HG03460 (cell line): ENCODE measurements around the gene RBM19.
"Not testable (repeated sequence)": the region's sequence is repeated elsewhere in the genome, so short reads cannot be mapped to it uniquely, and the experiment has no call there.

Experiments
- ATAC-seq: cut with Tn5 transposase; IDR thresholded peaks from one replicate; pipeline ENCODE4 v1.9.1; 2021; ENCODE audit not compliant: unreplicated experiment

The RBM19 gene

GRCh38 chr12:113815031-113815430 lies 151.1 kb downstream of the RBM19 start:
- ATAC-seq: no peak

- ATAC-seq: no peak
Measured at GRCh38 chr12:113813229-113813541, 152.9 kb downstream of the RBM19 start.

- ATAC-seq: no peak
Measured at GRCh38 chr12:113812411-113813228, 153.5 kb downstream of the RBM19 start.

DNA sequence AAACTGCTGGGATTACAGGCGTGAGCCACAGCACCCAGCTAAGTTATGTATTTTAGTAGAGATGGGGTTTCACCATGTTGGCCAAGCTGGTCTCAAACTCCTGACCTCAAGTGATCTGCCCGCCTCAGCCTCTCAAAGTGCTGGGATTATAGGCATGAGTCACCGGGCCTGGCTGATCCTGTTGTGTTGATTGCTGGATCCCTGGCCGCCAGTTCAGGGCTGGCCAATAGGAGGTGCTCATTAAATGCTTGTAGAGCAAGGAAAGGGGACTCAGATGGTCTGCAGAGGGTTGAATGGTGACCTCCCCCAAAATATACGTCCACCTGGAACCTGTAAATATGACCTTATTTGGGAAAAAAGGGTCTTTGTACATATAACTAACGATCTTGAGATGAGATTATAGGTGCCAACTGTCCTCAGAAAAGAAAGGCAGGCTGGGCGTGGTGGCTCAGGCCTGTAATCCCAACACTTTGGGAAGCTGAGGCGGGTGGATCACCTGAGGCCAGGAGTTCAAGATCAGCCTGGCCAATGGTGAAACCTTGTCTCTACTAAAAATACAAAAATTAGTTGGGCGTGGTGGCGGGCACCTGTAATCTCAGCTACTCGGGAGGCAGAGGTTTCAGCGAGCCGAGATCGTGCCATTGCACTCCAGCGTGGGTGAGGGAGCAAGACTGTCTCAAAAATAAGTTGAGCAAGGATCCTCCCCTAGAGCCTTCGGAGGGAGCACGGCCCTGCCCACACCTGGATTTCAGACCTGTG lies 156.5 kb downstream of the RBM19 start:
- ATAC-seq: not testable (repeated sequence)

DNA sequence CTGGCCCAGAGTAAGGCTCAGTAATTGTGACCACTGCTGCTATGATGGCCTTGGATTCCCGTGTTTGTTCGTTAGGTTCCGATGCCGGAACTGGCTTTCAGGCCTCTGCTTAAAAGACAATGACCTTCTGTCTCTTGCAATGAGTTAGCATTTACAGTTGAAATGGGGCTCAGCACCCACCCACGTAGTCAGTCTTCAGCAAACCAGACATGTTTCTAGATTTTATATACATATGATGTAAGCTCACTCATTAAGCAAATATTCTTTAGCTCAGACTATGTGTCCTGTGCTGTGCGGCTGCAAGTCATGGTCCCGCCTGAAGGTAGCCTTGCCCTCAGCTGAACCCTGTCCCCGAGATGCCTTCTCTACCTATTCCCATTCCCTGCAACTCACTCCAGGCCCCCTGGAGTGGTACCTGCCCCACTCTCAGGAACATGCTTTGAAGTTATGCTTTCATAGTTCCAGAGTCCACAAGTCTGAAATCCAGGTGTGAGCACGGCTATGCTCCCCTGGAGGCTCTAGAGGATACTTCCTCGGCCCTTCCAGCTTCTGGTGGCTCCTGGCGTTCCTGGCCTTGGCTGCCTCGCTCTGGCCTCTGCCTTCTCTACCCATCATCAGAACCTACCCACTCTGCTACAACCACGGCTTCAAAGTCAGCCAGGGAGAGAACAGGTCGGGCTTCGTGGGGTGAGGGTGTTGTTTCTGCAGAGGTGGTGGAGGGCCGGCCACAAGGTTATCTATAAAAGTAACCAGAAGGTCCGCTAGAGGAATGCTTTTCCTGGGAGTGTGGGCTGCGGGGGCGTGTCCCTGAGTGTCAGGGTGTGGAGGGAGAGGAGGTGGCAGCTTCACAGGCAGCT lies 157.8 kb downstream of the RBM19 start:
- ATAC-seq: no peak

GRCh38 chr12:113805673-113806072 lies 160.5 kb downstream of the RBM19 start:
- no peak for ATAC-seq

DNA sequence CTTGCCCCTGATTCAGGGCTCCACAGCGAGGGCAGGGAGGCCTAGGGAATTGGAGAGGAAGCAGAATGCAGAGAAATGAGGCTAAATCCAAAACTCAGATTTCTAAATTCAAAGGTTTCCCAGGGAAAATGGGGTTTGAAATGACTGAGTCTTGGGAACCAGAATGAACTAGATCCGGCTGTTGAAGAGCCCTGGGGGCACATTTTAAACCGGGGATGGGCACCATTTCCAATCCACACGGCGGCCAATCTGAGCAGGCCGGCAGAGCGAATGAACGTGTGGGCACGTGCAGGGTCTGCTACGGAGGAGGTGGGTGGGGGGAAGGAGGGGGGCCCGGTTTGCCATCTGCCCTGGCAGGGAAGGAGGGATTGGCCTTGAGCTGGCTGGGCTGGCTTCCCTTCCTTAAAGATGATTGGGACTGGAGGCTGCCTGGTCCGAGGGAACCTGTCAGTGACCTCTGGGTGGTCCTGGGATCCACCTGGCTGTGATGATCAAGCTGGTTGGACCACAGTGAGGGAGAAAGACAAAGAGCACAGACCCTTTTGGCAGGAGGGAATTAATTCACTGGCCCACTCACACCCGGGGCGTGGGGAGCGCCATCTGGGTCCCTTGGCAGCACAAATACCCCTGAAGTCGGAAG lies 161.0 kb downstream of the RBM19 start:
- no peak for ATAC-seq

DNA sequence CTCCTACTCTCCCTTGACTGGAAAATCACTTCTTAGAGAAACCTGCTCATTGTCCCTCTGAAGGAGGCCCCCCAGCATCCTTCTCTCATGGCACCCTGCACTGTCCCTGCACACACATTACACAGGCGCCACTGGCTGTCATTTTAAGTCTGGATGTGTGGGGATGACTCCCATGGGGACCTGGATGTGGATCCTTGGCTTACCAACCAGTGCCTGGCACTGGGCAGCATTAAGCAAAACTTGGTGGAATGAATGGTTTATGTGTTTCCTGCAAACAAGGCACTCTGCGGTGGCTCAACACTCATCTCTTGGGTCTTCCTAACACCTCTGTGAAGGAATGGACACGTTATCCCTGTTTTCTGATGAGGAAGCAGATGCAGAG lies 162.4 kb downstream of the RBM19 start:
- no peak for ATAC-seq

DNA sequence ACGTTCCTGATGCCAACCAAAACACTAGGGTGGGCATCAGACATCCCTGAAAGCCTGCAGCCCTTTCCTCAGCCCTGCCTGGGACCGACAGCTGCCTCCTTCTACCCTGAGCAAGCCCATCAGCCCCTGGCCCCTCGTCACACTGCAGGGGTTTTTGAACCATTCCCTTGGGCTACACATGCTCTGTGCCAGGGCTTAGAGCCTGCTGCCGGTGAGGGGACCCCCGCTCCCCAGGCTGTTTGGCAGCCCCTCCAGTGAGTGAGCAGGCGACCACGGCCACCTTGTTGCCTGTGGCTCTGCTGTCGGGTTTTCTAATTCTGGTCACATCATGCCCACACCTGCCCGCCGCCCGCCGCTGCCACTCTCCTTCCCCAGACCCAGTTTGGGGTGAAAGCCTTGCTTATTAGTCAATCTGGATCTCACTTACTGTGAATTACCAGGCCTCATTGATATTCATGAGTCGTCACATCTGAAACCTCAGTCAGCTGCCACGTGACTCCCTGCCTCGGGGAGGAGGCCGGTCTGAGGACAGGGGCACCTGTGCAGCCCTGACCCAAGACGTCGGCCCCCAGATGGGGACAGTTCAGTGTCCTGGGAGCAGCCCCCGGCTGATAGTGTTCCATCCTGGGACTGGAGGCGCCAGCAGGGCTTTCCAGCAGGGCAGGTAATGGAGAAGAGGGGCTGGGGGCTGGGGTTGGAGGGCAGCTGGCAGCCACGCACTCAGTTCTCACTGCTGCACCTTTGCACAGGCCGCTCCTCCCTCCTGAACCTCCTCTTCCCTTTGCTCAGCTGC lies 163.0 kb downstream of the RBM19 start:
- ATAC-seq: no peak

GRCh38 chr12:113802000-113802749 lies 163.9 kb downstream of the RBM19 start:
- ATAC-seq: no peak

DNA sequence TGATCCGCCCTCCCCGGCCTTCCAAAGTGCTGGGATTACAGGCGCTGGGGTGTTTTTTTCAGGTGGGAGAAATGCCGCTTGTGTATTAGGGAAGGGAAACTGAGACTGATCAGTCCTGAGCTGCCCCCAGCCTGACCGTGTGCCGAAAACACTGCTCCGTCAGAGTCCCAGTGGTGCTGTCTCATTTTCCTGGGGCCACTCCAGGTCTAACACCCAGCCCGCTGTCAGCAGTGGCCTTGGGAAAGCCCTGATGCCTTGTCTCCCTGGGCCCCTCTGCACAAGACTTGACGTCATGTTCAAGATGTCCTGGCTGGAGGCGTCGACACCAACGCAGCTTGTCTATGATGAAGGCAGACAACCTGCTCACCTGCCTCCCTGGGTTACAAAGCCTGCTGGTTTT lies 165.9 kb downstream of the RBM19 start:
- ATAC-seq: no peak

GRCh38 chr12:113798552-113798951 lies 167.6 kb downstream of the RBM19 start:
- ATAC-seq: no peak

GRCh38 chr12:113797535-113797868 lies 168.6 kb downstream of the RBM19 start:
- no peak for ATAC-seq

- ATAC-seq: no peak
Measured at GRCh38 chr12:113796852-113797534, 169.1 kb downstream of the RBM19 start.

DNA sequence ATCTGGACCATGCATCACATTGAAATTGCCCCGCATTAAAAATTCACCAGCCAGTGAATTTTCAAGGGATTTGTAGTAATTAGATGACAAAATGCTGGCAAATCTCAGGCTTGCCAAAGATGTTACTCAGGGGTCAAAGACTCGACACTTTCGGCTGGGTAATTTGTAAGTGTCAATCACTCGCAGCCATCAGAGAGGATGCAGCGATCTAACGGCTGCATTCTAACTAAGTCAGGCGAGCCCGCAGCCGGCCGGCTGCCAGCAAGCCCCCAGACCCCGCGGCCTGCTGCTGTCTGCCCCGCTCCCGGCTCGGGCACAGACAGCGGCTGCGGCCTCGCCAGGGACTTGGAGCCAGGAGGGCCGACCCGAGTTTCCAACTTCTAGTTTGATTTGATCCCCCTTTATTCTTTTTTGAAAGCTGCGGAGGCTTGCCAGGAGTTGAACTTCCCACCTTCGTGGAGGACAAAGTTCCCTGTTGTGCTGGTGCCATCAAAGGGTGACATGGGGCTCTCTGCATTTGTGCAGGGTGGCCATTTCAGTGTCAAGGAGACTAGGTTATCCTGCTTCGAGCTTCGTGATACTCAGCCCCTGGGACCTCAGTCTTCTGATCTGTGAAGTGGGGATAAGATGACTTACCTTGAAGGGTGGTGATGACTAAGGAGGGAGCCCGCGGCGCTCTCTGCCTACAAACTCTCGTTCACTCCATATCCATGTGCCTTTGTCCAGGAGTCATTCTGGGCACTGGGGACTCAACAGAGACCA lies 169.9 kb downstream of the RBM19 start:
- ATAC-seq: no peak

DNA sequence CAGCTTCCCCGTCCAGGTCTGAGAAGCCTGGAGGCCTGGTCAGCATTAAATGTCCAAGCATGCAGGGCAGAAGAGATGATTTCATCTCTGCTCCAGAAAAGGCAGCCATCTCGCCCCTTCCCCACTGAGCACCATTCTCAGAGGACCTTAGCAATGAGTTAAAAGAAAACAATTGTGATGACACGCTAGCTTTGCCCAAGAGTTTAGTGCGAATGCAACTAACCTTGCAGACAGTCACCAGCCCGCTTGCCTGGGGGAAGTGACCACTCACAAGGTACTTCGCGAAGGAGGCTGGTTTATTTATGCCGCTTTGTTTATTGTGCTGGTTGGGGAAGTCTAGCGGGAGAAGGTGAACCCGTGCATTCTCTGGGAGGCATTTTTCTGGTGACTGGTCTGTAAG lies 170.7 kb downstream of the RBM19 start:
- no peak for ATAC-seq

DNA sequence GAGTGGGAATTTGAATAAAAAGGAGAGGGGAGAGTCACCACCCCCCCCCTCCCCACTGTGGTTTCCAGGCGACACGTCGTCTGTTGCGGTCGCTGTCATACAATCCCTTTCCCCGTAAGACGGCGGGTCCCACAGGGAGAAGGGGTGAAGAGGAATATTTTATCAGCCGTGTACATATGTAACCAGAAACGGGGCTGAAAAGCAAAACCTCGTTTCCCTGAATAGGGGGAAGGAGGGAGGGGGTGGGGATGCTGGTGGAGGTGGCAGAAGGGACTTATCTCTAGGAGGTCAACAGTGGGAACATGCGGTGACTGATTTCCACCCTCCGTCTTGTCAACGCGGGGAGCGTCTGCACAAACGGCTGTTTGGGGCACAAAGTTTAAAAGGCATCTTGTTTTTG lies 171.4 kb downstream of the RBM19 start:
- no peak for ATAC-seq

DNA sequence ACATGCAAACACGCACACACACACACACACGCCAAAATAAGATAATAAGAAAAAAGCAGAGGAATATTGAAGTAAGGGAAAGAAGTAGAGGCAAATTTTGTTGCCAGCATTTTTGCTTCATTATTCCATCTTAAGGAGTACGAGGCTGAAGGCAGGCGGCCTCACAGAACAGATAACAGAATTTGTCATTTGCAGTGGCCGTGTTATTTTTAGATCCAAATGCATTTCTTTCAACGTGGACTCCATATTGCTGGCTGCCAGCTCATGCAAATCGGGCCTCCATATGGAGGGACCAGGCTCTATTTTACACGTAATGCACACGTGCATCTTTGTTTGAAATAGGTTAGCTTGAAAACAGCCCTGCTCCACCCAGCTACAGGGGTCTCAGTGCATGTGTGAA lies 172.9 kb downstream of the RBM19 start:
- ATAC-seq: no peak

DNA sequence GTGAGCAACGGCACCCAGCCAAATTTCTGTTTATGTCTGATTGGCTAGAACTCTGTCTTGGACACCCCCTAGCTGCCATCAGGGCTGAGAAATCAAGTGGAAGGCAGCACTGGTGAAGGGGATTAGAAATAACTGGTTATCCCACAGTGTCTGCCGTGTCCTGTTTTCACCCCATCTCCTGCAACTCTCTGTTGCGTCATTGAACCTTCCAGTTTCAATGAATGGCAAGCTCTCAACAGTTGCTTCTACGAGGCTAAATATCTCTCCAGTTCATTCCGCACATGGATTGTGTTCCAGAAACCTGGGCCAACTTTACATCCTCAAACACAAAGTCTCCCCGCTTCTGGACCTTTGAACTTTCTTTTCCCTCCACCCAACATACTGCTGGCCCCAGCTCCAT lies 173.7 kb downstream of the RBM19 start:
- ATAC-seq: no peak
